Stomach (tissue), 4 donors: Measurements from ENCODE around the gene MAP7D3.

Source experiments
- CTCF ChIP-seq, 7 experiments: fragments of 450-650 bp in 4 of 7; fragments of 200-600 bp in 3 of 7; sonication (generic) in 3 of 7; IDR thresholded peaks; one replicate each; pipeline ENCODE4 v1.5.1; 2016 to 2019; ENCODE audit warnings: antibody characterized with exemption in 7 of 7, control low read depth in 2 of 7, mild to moderate bottlenecking in 1 of 7
- POLR2A ChIP-seq, 4 donors: fragments of 450-650 bp; IDR thresholded peaks; one replicate each; pipeline ENCODE4 v1.6.1; 2016; ENCODE audit warnings: antibody characterized with exemption in 4 of 4, control low read depth in 2 of 4, mild to moderate bottlenecking in 1 of 4, moderate library complexity in 1 of 4
- POLR2AphosphoS5 ChIP-seq, 3 donors: sonication (generic); formaldehyde crosslinking; IDR thresholded peaks; one replicate each; pipeline ENCODE4 v1.6.1; 2016; ENCODE audit warnings: antibody characterized with exemption in 3 of 3

GRCh38 chrX:136295380-136295779 lies 44.2 kb upstream of the MAP7D3 start:
- TF ChIP-seq CTCF (IDR thresholded peaks at IDR 0.05), result no peak
- TF ChIP-seq POLR2A (IDR thresholded peaks at IDR 0.05), result no peak
- TF ChIP-seq POLR2AphosphoS5 (IDR thresholded peaks at IDR 0.05), result no peak
